HG03558 (cell line): ENCODE measurements around the gene NARS2.

ENCODE experiments used
- ATAC-seq: cut with Tn5 transposase; IDR thresholded peaks from one replicate; pipeline ENCODE4 v1.9.1; 2021; ENCODE audit warnings: moderate number of reproducible peaks; ENCODE audit not compliant: unreplicated experiment; ENCODE audit errors: extremely low read depth

The NARS2 gene

GRCh38 chr11:78420255-78420764 is 154.4 kb downstream of the NARS2 start:
- ATAC-seq: no peak

- no peak for ATAC-seq
Measured at GRCh38 chr11:78419327-78419726, 155.3 kb downstream of the NARS2 start.

- no peak for ATAC-seq
Measured at GRCh38 chr11:78418584-78419211, 156.0 kb downstream of the NARS2 start.

DNA sequence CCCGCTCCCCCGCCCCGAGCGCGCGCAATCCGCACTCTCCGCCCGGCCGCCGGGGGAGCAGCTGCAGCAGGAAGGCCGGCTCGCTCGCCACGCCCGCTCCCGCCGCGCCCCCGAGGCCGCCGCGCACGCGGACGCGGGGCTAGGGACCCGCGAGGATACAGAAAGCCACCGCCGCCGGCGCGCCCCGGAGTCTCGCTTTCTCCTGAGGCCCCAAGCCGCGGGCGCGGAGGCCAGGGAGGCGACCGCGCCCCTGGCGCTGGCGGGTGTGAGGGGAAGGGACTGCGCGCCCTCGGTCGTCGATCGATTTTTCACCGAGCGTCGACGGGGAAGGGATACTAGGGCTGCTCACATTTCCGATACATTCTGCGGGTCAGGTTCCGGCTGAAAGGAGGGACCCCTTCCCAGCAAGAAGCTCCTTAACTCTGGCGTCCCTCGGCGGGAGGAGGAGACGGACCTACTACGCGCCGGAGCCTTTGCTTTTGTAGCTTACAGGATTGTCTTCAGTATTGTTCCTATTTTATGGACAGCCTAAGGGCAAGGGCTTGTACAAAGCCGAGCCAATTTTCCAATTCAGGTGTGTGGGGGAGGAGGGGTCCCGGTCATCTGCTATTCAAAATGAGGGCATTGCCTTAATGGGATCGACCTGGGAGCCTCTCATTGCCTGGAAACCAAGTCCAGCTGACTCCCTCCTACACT is 156.6 kb downstream of the NARS2 start:
- ATAC-seq: peak; percentile 23

GRCh38 chr11:78417175-78417887 is 157.3 kb downstream of the NARS2 start, which contains the start of gene GAB2:
GAB2 (minus strand) TSS chr11:78417820; CDS start chr11:78417720, 100 bp downstream.
- peak; percentile 2 for ATAC-seq

GRCh38 chr11:78416285-78417174 is 158.1 kb downstream of the NARS2 start:
- peak; percentile 28 for ATAC-seq

GRCh38 chr11:78415338-78415737 is 159.3 kb downstream of the NARS2 start:
- no peak for ATAC-seq

DNA sequence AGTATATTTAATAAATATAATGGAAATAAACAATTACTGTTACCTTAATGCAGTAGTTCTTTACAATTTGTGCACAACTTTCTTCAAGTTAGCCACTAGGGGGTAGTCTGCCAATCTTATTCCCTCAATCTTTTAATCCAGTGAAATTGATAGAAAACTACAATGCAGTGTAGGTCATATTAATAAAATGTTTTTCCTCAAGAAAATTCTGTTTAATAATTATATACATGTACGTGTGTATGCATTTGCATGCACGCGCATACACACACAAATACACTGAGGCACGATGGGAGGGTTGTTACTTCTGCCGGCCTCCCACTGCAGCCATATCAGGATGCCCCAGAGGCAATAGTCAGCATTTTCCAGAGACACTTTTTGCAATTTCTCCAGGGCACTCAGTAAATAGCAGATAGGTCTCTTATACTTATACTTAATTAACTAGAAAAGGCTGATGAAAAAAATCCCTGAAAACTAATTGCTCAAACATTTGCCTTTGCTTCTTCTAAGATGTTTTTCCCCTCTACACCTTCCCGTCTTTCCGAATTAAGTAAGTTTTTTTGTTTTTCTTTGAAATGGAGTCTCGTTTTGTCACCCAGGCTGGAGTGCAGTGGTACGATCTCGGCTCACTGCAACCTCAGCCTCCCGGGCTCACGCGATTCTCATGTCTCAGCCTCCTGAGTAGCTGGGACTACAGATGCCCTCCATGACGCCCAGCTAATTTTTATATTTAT is 160.2 kb downstream of the NARS2 start:
- ATAC-seq: no peak

DNA sequence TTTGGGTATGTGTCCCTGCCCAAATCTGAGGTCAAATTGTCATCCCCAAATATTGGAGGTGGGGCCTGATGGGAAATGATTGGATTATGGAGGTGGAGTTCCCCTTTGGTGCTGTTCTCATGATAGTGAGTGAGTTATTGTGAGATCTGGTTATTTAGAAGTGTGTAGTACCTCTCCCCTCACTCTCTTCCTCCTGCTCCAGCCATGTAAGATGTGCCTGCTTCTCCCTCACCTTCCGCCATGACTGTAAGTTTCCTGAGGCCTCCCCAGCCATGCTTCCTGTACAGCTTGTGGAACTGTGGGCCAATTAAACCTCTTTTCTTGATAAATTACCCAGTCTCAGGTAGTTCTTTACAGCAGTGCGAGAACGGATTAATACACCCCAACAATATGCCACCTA is 166.0 kb downstream of the NARS2 start:
- ATAC-seq: no peak

DNA sequence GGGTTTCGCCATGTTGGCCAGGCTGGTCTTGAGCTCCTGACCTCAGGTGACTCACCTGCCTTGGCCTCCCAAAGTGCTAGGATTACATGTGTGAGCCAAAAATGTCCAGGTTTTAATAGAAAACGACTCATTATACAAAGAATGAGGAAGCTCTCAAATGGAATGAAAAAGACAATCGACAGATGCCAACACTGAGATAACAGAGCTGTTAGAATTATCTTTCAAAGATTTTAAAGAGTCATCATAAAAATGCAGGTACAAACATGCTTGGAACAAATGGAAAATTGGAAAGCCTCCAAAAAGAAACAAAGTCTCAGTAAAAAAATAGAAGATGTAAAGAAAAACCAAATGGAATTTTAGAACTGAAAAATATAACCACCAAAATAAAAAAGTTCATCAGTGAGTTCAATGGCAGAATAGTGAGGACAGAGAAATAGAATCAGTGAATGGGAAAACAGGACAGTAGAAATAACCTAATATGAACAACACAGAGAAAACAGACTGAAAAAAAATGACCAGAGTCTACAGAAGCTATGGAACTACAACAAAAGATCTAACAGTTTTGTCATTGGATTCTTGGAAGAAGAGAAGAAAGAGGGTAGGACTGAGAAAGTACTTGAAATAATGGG is 168.0 kb downstream of the NARS2 start:
- ATAC-seq: no peak

- ATAC-seq: no peak
Measured at GRCh38 chr11:78405805-78406204, 168.9 kb downstream of the NARS2 start.

- no peak for ATAC-seq
Measured at GRCh38 chr11:78403781-78404180, 170.9 kb downstream of the NARS2 start.

DNA sequence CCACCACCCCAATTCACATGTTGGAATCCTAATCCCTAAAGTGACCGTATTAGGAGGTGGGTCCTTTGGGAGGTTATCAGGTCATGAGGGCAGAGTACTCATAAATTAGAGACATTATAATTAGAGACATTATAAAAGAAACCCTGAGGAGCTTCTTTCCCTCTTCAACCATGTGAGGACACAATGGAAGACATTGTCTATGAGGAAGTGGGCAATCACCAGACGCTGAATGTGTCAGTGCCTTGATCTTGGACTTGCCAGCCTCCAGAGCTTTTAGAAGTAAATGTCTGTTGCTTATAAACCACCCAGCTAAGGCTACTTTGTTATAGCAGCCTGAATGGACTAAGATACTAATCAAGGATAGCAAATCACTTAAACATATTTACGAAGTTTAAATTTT is 171.8 kb downstream of the NARS2 start:
- ATAC-seq: no peak

DNA sequence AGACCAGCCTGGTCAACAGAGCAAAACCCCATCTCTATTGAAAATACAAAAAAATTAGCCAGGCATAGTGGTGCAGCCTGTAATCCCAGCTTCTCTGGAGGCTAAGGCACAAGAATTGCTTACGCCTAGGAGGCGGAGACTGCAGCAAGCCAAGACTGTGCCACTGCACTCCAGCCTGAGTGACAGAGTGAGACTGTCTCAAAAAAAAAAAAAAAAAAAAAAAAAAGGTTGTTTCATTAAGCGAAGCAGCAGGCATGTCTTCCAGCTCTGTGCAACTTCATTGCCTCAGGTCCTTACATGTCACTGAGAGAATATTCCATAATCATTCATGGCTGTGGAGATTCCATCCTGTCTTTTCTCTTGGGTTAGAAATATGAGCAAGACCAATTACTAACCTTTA is 174.0 kb downstream of the NARS2 start:
- ATAC-seq: no peak

GRCh38 chr11:78400116-78400515 is 174.5 kb downstream of the NARS2 start:
- no peak for ATAC-seq

GRCh38 chr11:78399136-78399535 is 175.5 kb downstream of the NARS2 start:
- no peak for ATAC-seq

DNA sequence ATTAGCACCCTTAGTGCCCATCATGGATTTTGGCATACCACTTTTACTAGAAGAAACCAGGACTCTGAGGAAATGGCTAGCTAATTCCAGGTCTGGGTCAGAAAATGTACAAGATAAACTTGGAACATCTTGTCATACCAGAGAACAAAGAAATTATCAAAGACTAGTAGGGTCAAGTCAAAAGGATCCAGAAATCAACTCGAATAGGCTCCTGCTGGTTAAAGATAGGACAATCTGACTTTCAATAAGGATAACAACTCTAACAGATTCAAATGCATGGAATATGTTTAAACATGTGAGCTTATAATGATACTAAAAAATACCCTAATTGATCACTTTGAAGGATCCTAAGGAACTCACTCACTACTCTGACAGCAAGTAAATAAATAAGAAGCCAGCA is 175.9 kb downstream of the NARS2 start:
- no peak for ATAC-seq

DNA sequence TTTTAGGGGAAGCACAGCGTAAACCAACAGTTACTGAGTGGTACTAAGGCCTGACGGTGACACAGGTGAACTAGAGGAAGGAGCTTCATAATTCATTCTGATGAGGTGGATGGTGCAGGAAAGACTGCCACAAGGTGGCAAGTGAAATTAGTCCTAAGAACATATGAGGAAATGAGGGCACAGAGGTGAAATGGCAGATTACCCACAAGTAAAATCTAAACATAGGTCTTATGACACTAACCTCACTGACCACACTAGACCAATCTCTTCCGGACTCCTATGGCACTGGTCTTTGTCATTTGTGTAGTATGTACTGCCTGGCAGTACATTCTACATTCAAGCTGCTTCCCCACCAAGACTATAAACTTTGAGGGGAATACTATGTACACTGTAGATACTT is 177.3 kb downstream of the NARS2 start:
- ATAC-seq: no peak

- no peak for ATAC-seq
Measured at GRCh38 chr11:78395597-78395996, 179.1 kb downstream of the NARS2 start.
